Kidney (tissue), 22 donors: ENCODE results near the gene GXYLT2. TPM values are rescaled to one million over a fixed set of nuclear protein-coding genes. Genes with fewer than 3 reads are reported as not detected.

Experiments
- DNase-seq, 5 donors: peaks; one replicate each; pipeline ENCODE4 v3.0.0-alpha.2; 2013 to 2020
- FAIRE-seq: peaks from 2 replicates; lab custom pipeline; 2012; peaks lifted over from hg19 to GRCh38; lab: Jason Lieb, UNC
- H3K27ac ChIP-seq, 2 donors: one replicate each; pipeline ENCODE4 v1.7.0; 2013; ENCODE audit warnings: low read depth in 2 of 2, low read length in 2 of 2, inconsistent platforms in 1 of 2
- H3K27me3 ChIP-seq: one replicate; pipeline ENCODE4 v1.7.1; 2013; ENCODE audit warnings: low read length, inconsistent platforms; ENCODE audit not compliant: control insufficient read depth, insufficient read depth
- H3K36me3 ChIP-seq, 3 donors: one replicate each; pipeline versions ENCODE4 v1.7.0 to v1.7.1; 2013; ENCODE audit warnings: low read length in 3 of 3, control low read depth in 1 of 3, inconsistent platforms in 1 of 3; ENCODE audit not compliant: insufficient read depth in 3 of 3, control insufficient read depth in 2 of 3
- H3K4me1 ChIP-seq, 3 donors: one replicate each; pipeline versions ENCODE4 v1.7.0 to v1.7.1; 2013; ENCODE audit warnings: low read length in 3 of 3, inconsistent platforms in 1 of 3, low read depth in 1 of 3; ENCODE audit not compliant: control insufficient read depth in 2 of 3, insufficient read depth in 2 of 3
- H3K4me3 ChIP-seq, 3 donors: one replicate each; pipeline versions ENCODE4 v1.7.0 to v1.8.1; 2013; ENCODE audit warnings: low read length in 3 of 3, control low read depth in 1 of 3, inconsistent platforms in 1 of 3
- H3K9ac ChIP-seq, 3 donors: one replicate each; pipeline versions ENCODE4 v1.7.0 to v1.7.1; 2013; ENCODE audit warnings: low read length in 3 of 3, control low read depth in 1 of 3, inconsistent platforms in 1 of 3
- H3K9me3 ChIP-seq, 3 donors: one replicate each; pipeline versions ENCODE4 v1.7.0 to v1.7.1; 2013; ENCODE audit warnings: low read length in 3 of 3, control low read depth in 1 of 3, inconsistent platforms in 1 of 3; ENCODE audit not compliant: control insufficient read depth in 2 of 3, insufficient read depth in 1 of 3
- CTCF ChIP-seq: IDR thresholded peaks from 3 replicates; pipeline ENCODE4 v1.5.1; 2012; ENCODE audit warnings: mild to moderate bottlenecking, moderate library complexity, borderline replicate concordance; ENCODE audit not compliant: insufficient read depth; ENCODE audit errors: extremely low read depth
- intact Hi-C: fragments of 100-400 bp; cut with DNase I; formaldehyde crosslinking; loops from one replicate; pipeline ENCODE4 v1.11.1; 2022
- long read RNA-seq, 10 donors: library from polyadenylated mRNA in 1 of 10; unstranded in 1 of 10; transcript quantifications; one replicate each; pipeline ENCODE4 v2.0.0 and lab custom pipeline, GENCODE V29; 2021 to 2026
- polyA plus RNA-seq: library from polyadenylated mRNA; stranded (reverse); fragments of 350-450 nt; fragmentation: Illumina TruSeq; extraction: RNeasy Lipid Tissue Mini Kit (QIAGEN cat#74804); gene quantifications from one replicate; pipeline ENCODE4 v1.2.3, GENCODE V29; 2014; ENCODE audit warnings: low read depth, low replicate concordance; ENCODE audit not compliant: insufficient read depth
- total RNA-seq: library from RNA; stranded (reverse); fragmentation: NEBNext Ultra II Directional; extraction: Animal tissue kit (Norgen Biotek cat#: 25700); gene quantifications from one replicate; pipeline ENCODE4 v1.2.1, GENCODE V29; 2021
- donor health status: control.
- donor health status: control.
- donor health status: control.
- donor health status: control.
- donor health status: control.
- donor health status: DM: yes; HTN: yes; CAD: no.
- donor health status: Normal renal cell carcinoma (clear cell type).

The GXYLT2 gene
- total RNA-seq (3.8 TPM), polyA plus RNA-seq (0.39 TPM)
- long read RNA-seq, donor 1, partial matches to known transcripts = 0 of 2 reads
- long read RNA-seq, donor 1, other reads (novel, unspliced or antisense) = 0 of 2 reads
- long read RNA-seq, donor 2, partial matches to known transcripts = 0 of 1 reads
- long read RNA-seq, donor 2, other reads (novel, unspliced or antisense) = 0 of 1 reads
- long read RNA-seq, donor 3, partial matches to known transcripts = 0 of 2 reads
- long read RNA-seq, donor 3, other reads (novel, unspliced or antisense) = 0 of 2 reads
- long read RNA-seq, donor 4, partial matches to known transcripts = 0 of 2 reads
- long read RNA-seq, donor 4, other reads (novel, unspliced or antisense) = 0 of 2 reads
- long read RNA-seq, donor 5 = 0 reads
- long read RNA-seq, donor 6, partial matches to known transcripts = 11 of 12 reads
- long read RNA-seq, donor 6, other reads (novel, unspliced or antisense) = 0 of 12 reads
- long read RNA-seq, donor 7 = 0 reads
- long read RNA-seq, donor 8, partial matches to known transcripts = 0 of 1 reads
- long read RNA-seq, donor 8, other reads (novel, unspliced or antisense) = 0 of 1 reads
- long read RNA-seq, donor 9, partial matches to known transcripts = 0 of 1 reads
- long read RNA-seq, donor 9, other reads (novel, unspliced or antisense) = 0 of 1 reads
- long read RNA-seq, donor 10, partial matches to known transcripts = 0 of 4 reads
- long read RNA-seq, donor 10, other reads (novel, unspliced or antisense) = 0 of 4 reads

DNA sequence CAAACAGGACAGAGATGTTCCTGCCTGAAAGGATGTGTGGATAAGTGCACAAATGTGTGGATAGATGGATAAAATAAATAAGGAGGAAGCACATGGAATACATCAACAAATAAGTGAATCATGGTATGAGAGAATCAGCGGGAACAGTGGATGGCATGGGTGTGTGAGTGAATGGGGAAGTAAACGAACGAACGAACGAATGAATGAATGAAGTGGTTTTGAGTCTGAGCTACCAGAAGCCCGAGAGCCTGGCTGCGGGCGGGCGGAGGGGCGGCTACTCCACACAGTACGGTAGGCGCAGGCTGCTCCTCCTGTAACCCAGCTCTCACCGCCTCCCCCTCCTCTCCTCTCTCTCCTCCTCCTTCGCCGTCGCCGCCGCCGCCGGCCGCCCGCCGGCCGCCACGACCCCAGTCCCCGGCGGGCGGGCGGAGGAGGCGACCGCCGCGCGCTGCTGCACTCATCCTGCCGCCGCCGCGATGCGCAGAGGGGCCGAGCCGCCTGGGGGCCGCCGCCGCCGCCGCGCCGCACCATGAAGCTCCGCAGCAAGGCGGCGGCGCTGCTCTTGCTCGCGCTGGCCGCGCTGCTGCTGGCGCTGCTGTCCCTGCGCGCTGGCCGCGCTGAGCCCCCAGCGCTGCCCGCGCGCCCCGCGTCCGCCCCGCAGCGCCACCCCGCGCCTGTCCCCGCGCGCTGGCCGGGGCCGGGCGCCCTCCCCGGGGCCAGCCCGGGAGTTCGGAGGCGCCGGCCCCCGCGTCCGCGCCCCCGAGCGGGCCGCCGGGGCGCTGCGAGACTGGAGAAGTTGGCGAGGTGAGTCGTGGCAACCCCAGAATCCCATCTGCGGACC, at the start of gene GXYLT2:
Gene GXYLT2 (plus strand): TSS at position 342 of the 841 bp plus-strand sequence. CDS start 188 bp downstream, at position 530.
- Histone ChIP-seq H3K4me1 (peaks cover 7 to 12% (median 11%) of the 10 kb centered on the region in 3 donors), H3K9ac (peak within 1 kb of the TSS in 2 of 3 donors; percentile 9 to 70), H3K9me3 (peaks cover 0 to 3% (median 0%) of the 10 kb centered on the region in 3 donors), H3K27me3 (no peaks in the 10 kb centered on the region), H3K4me3 (peak within 1 kb of the TSS; percentile 54 to 96 (median 82)), H3K27ac (no peak within 1 kb of the TSS), H3K36me3 (no peaks in the 10 kb centered on the region)
- intact Hi-C loops = no loop called here
- no peak for TF ChIP-seq CTCF
- DNase-seq (peak; percentile 88 to 94 (median 92)), FAIRE-seq (no peak)

DNA sequence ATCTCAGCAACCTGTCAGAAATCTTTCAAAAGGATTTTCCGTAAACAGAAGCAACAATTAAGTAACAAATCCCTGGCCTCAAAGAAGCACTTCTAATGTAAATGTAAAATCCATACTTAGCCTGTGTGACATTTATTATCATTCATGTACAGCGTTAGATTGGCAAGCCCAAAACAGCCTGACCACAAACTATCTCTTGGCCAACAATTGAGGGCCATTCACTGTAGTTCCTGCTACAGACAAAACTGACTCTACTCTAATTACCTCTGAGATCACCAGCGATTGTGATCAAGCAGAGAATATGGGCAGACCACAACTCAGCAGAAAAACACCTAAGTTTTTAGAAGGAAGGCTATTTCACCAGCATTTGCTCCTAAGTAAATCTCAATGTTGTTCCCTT, 48.8 kb upstream of the GXYLT2 start:
- H3K9ac ChIP-seq = no peak overlapping the region
- H3K27me3 ChIP-seq = no peaks in the 10 kb centered on the region
- FAIRE-seq (no peak), DNase-seq (no peak)
- no peak overlapping the region for H3K27ac ChIP-seq
- no peak overlapping the region for H3K4me3 ChIP-seq
- TF ChIP-seq CTCF = no peak
- H3K36me3 ChIP-seq = peaks cover 3 to 14% (median 9%) of the 10 kb centered on the region in 3 donors
- intact Hi-C loops = no loop called here
- no peaks in the 10 kb centered on the region for H3K4me1 ChIP-seq
- H3K9me3 ChIP-seq = no peaks in the 10 kb centered on the region

GRCh38 chr3:72844436-72844993, 43.3 kb upstream of the GXYLT2 start:
- Histone ChIP-seq H3K4me3 (no peak overlapping the region), H3K9ac (no peak overlapping the region), H3K4me1 (peaks cover 3 to 16% (median 4%) of the 10 kb centered on the region in 3 donors), H3K9me3 (no peaks in the 10 kb centered on the region), H3K27ac (no peak overlapping the region), H3K36me3 (peaks cover 2 to 14% (median 3%) of the 10 kb centered on the region in 3 donors), H3K27me3 (no peaks in the 10 kb centered on the region)
- DNase-seq = no peak
- no peak for TF ChIP-seq CTCF
- no peak for FAIRE-seq
- intact Hi-C loops = no loop called here
